H1 (cell line): ENCODE measurements around the gene TRPV6. TPM values are rescaled to one million over a fixed set of nuclear protein-coding genes. Genes with fewer than 3 reads are reported as not detected.

ENCODE experiments used
- CTCF ChIA-PET: fragments of 300-600 bp; sonication (Branson Sonifier 250); formaldehyde crosslinking; loops from one replicate; lab custom pipeline; 2021; ENCODE audit not compliant: partially characterized antibody; lab: Charles Lee
- POLR2A ChIA-PET: fragments of 300-600 bp; sonication (Branson Sonifier 250); formaldehyde crosslinking; loops from one replicate; lab custom pipeline; 2021; ENCODE audit warnings: inconsistent platforms; ENCODE audit not compliant: partially characterized antibody; lab: Charles Lee
- DNase-seq, 2 experiments: peaks; one replicate each; pipeline versions ENCODE4 v3.0.0 to v3.0.0-alpha.2; 2010 to 2022; ENCODE audit warnings: low spot score in 2 of 2, low read depth in 1 of 2, mixed read lengths in 1 of 2
- FAIRE-seq: peaks from 2 replicates; lab custom pipeline; 2011; peaks lifted over from hg19 to GRCh38; lab: Jason Lieb, UNC
- H2AFZ ChIP-seq: 2 replicates; pipeline ENCODE4 v1.8.1; 2012; ENCODE audit warnings: low read length, inconsistent platforms
- H2AK5ac ChIP-seq: 2 replicates; pipeline ENCODE4 v1.6.1; 2013; ENCODE audit warnings: low read depth, low read length
- H2BK120ac ChIP-seq: replicated peaks from 2 replicates; pipeline ENCODE3; 2013; ENCODE audit warnings: low read depth, low read length, inconsistent platforms
- H2BK12ac ChIP-seq: 2 replicates; pipeline ENCODE4 v1.6.1; 2013; ENCODE audit warnings: low read depth, low read length
- H2BK15ac ChIP-seq: 2 replicates; pipeline ENCODE4 v1.6.1; 2013; ENCODE audit warnings: low read length
- H2BK20ac ChIP-seq: 2 replicates; pipeline ENCODE4 v1.6.1; 2013; ENCODE audit warnings: low read length
- H2BK5ac ChIP-seq: 2 replicates; pipeline ENCODE4 v1.6.1; 2013; ENCODE audit warnings: low read depth, low read length
- H3K14ac ChIP-seq: 2 replicates; pipeline ENCODE4 v1.6.1; 2013; ENCODE audit warnings: inconsistent platforms; ENCODE audit not compliant: insufficient read length
- H3K18ac ChIP-seq: 2 replicates; pipeline ENCODE4 v1.6.1; 2013; ENCODE audit warnings: low read length; ENCODE audit errors: extremely low read depth
- H3K23ac ChIP-seq: 2 replicates; pipeline ENCODE4 v1.6.1; 2013; ENCODE audit warnings: inconsistent platforms; ENCODE audit not compliant: insufficient read length
- H3K23me2 ChIP-seq: 2 replicates; pipeline ENCODE4 v1.6.1; 2013; ENCODE audit warnings: low read depth, low read length
- H3K27ac ChIP-seq: 2 replicates; pipeline ENCODE4 v1.6.1; 2011; ENCODE audit warnings: low read depth, low read length, inconsistent platforms
- H3K27me3 ChIP-seq, 4 experiments: replicated peaks in 1 of 4; 1 replicate in 1 of 4; 2 replicates in 3 of 4; pipeline versions ENCODE4 v1.6.1 to v1.8.1; 2011 to 2013; ENCODE audit warnings: low read length in 3 of 4, mild to moderate bottlenecking in 3 of 4, inconsistent platforms in 2 of 4, mixed read lengths in 2 of 4, moderate library complexity in 1 of 4; ENCODE audit not compliant: control insufficient read depth in 3 of 4, insufficient read depth in 3 of 4; ENCODE audit errors: extremely low read depth in 1 of 4
- H3K36me3 ChIP-seq, 4 experiments: 2 replicates each; pipeline versions ENCODE4 v1.6.1 to v1.8.1; 2011 to 2013; ENCODE audit warnings: mild to moderate bottlenecking in 4 of 4, low read length in 3 of 4, moderate library complexity in 2 of 4, control low read depth in 1 of 4, inconsistent platforms in 1 of 4; ENCODE audit not compliant: insufficient read depth in 4 of 4, control insufficient read depth in 2 of 4
- H3K4ac ChIP-seq: replicated peaks from 2 replicates; pipeline ENCODE3; 2013; ENCODE audit warnings: low read length, low read depth, mixed read lengths, inconsistent platforms; ENCODE audit not compliant: insufficient read length
- H3K4me1 ChIP-seq, 4 experiments: replicated peaks in 1 of 4; 1 replicate in 1 of 4; 2 replicates in 3 of 4; pipeline versions ENCODE4 v1.6.1 to v1.8.1; 2011 to 2013; ENCODE audit warnings: low read length in 3 of 4, inconsistent platforms in 2 of 4, mixed read lengths in 1 of 4; ENCODE audit not compliant: insufficient read depth in 4 of 4, control insufficient read depth in 3 of 4
- H3K4me2 ChIP-seq, 2 experiments: 2 replicates each; pipeline versions ENCODE4 v1.6.1 to v1.8.1; 2011 to 2013; ENCODE audit warnings: low read depth in 2 of 2, low read length in 2 of 2, control low read depth in 1 of 2, inconsistent platforms in 1 of 2, mild to moderate bottlenecking in 1 of 2; ENCODE audit not compliant: insufficient read depth in 1 of 2
- H3K4me3 ChIP-seq, 4 experiments: fragments of 200-600, 300-600 bp in 1 of 4; sonication (generic), shearing (Covaris generic), sonication (Bioruptor Twin) in 1 of 4; 2 replicates each; pipeline versions ENCODE4 v1.5.1 to v1.8.1; 2011 to 2016; ENCODE audit warnings: low read length in 4 of 4, low read depth in 3 of 4, control low read depth in 2 of 4, inconsistent platforms in 2 of 4, mild to moderate bottlenecking in 2 of 4, mixed read lengths in 1 of 4, moderate library complexity in 1 of 4; ENCODE audit not compliant: insufficient read depth in 2 of 4; ENCODE audit errors: extremely low read depth in 1 of 4
- H3K56ac ChIP-seq: replicated peaks from 2 replicates; pipeline ENCODE3; 2013; ENCODE audit warnings: low read depth, mild to moderate bottlenecking, mixed read lengths, low read length, inconsistent platforms; ENCODE audit not compliant: insufficient read length
- H3K79me1 ChIP-seq: 2 replicates; pipeline ENCODE4 v1.6.1; 2013; ENCODE audit warnings: low read depth, low read length, control low read depth
- H3K79me2 ChIP-seq, 2 experiments: 2 replicates each; pipeline versions ENCODE4 v1.6.1 to v1.8.1; 2012 to 2013; ENCODE audit warnings: low read length in 2 of 2, mild to moderate bottlenecking in 2 of 2, inconsistent platforms in 1 of 2; ENCODE audit not compliant: insufficient read depth in 2 of 2, control insufficient read depth in 1 of 2
- H3K9ac ChIP-seq, 4 experiments: replicated peaks in 1 of 4; 1 replicate in 1 of 4; 2 replicates in 3 of 4; pipeline versions ENCODE4 v1.6.1 to v1.8.1; 2011 to 2013; ENCODE audit warnings: low read depth in 3 of 4, low read length in 3 of 4, control low read depth in 2 of 4, mild to moderate bottlenecking in 2 of 4, moderate library complexity in 2 of 4, inconsistent platforms in 1 of 4; ENCODE audit errors: extremely low read depth in 1 of 4
- H3K9me3 ChIP-seq, 2 experiments: 2 replicates each; pipeline versions ENCODE4 v1.6.1 to v1.8.1; 2012 to 2013; ENCODE audit warnings: mild to moderate bottlenecking in 2 of 2, moderate library complexity in 2 of 2, control low read depth in 1 of 2, inconsistent platforms in 1 of 2, low read depth in 1 of 2, low read length in 1 of 2, mixed read lengths in 1 of 2; ENCODE audit not compliant: insufficient read depth in 2 of 2
- H4K20me1 ChIP-seq, 2 experiments: replicated peaks in 1 of 2; 2 replicates each; pipeline versions ENCODE3 to v1.8.1; 2011 to 2013; ENCODE audit warnings: inconsistent platforms in 2 of 2, low read length in 2 of 2, mild to moderate bottlenecking in 1 of 2; ENCODE audit not compliant: insufficient read depth in 2 of 2, control insufficient read depth in 1 of 2
- H4K5ac ChIP-seq: 2 replicates; pipeline ENCODE4 v1.6.1; 2013; ENCODE audit warnings: low read length, low read depth, mixed read lengths, inconsistent platforms; ENCODE audit not compliant: insufficient read length
- H4K8ac ChIP-seq: 2 replicates; pipeline ENCODE4 v1.8.0; 2013; ENCODE audit warnings: mild to moderate bottlenecking, moderate library complexity, low read length, inconsistent platforms; ENCODE audit not compliant: insufficient read depth; ENCODE audit errors: extremely low read depth
- H4K91ac ChIP-seq: replicated peaks from 2 replicates; pipeline ENCODE3; 2013; ENCODE audit warnings: low read length, mixed read lengths, inconsistent platforms; ENCODE audit not compliant: insufficient read length
- ATF2 ChIP-seq: IDR thresholded peaks from 2 replicates; pipeline ENCODE4 v1.6.1; 2012; ENCODE audit warnings: low read length, inconsistent platforms
- CEBPB ChIP-seq: IDR thresholded peaks from 2 replicates; pipeline ENCODE4 v1.6.1; 2012; ENCODE audit warnings: low read depth, low read length
- CHD2 ChIP-seq: IDR thresholded peaks from 2 replicates; pipeline ENCODE4 v1.6.1; 2012; ENCODE audit warnings: low read length, improper control_type of control experiment
- GTF2F1 ChIP-seq: IDR thresholded peaks from 2 replicates; pipeline ENCODE4 v1.6.1; 2012; ENCODE audit warnings: low read depth, low read length, improper control_type of control experiment, borderline replicate concordance
- NRF1 ChIP-seq: IDR thresholded peaks from 2 replicates; pipeline ENCODE4 v1.6.1; 2011; ENCODE audit warnings: mild to moderate bottlenecking, low read depth, low read length, improper control_type of control experiment
- RNF2 ChIP-seq: fragments of 200-900, 300-1000 bp; sonication (generic); IDR thresholded peaks from 2 replicates; pipeline ENCODE4 v1.7.1; 2016; ENCODE audit warnings: borderline replicate concordance, low read depth, mild to moderate bottlenecking, antibody characterized with exemption, low read length; ENCODE audit not compliant: poor library complexity, severe bottlenecking; ENCODE audit errors: missing control alignments
- RXRA ChIP-seq: IDR thresholded peaks from 2 replicates; pipeline ENCODE4 v1.6.1; 2011; ENCODE audit warnings: low read depth, mild to moderate bottlenecking, low read length, moderate library complexity; ENCODE audit not compliant: insufficient read depth
- SAP30 ChIP-seq: fragments of 300-600 bp; sonication (generic); IDR thresholded peaks from 2 replicates; pipeline ENCODE4 v1.7.1; 2012; ENCODE audit warnings: low read length, moderate library complexity, mild to moderate bottlenecking, inconsistent platforms; ENCODE audit not compliant: insufficient read depth, insufficient replicate concordance
- USF2 ChIP-seq: IDR thresholded peaks from 2 replicates; pipeline ENCODE4 v1.6.1; 2011; ENCODE audit warnings: low read length, improper control_type of control experiment
- WGBS, 2 experiments: shearing (Covaris generic) in 1 of 2; methylation state at CpG; one replicate each; pipeline versions ENCODE4 v1.1.6 to v1.1.7; 2013 to 2015; ENCODE audit warnings: low lambda C conversion rate in 2 of 2, mixed read lengths in 2 of 2, inconsistent platforms in 1 of 2, low coverage in 1 of 2, missing lambda C conversion rate in 1 of 2; ENCODE audit not compliant: insufficient replicate concordance in 2 of 2, insufficient coverage in 1 of 2, insufficient read length in 1 of 2; ENCODE audit errors: extremely low coverage in 1 of 2, missing lambda C conversion rate in 1 of 2; 5-methylcytosine and 5-hydroxymethylcytosine counted together
- polyA plus RNA-seq, 7 experiments: library from polyadenylated mRNA; depleted of rRNA in 3 of 7; stranded (reverse) in 5 of 7; unstranded in 2 of 7; fragments of >200 nt in 5 of 7; fragments of 200-250 nt in 2 of 7; gene quantifications; 1 replicate in 5 of 7; 2 replicates in 1 of 7; 4 replicates in 1 of 7; pipeline versions ENCODE4 v1.2.1 to v1.2.3, GENCODE V29; 2011 to 2013; ENCODE audit warnings: missing spikeins in 2 of 7, mixed read lengths in 2 of 7
- total RNA-seq: library from RNA; stranded (reverse); fragmentation: NEBNext Ultra II Directional; extraction: Animal tissue kit (Norgen Biotek cat#: 25700); gene quantifications from 2 replicates; pipeline ENCODE4 v1.2.1, GENCODE V29; 2021

TRPV6 gene
- total and polyA plus RNA-seq, 2 of the 8 experiments (the other 6 are each of a cell fraction or from before 2014, with no cell fraction given): 0.52 to 1.1 TPM

GRCh38 chr7:142874837-142875236 is 10.7 kb downstream of the TRPV6 start:
- no peak for DNase-seq
- H2BK15ac ChIP-seq: no peak overlapping the region
- H3K79me1 ChIP-seq: no peaks in the 10 kb centered on the region
- no peak overlapping the region for H4K5ac ChIP-seq
- H2BK20ac ChIP-seq: no peak overlapping the region
- H3K23me2 ChIP-seq: no peaks in the 10 kb centered on the region
- no peak overlapping the region for H2AK5ac ChIP-seq
- H3K4ac ChIP-seq: no peak overlapping the region
- H2BK12ac ChIP-seq: no peak overlapping the region
- H3K4me3 ChIP-seq: no peak overlapping the region
- H3K23ac ChIP-seq: no peak overlapping the region
- no peak overlapping the region for H3K4me2 ChIP-seq
- H2BK120ac ChIP-seq: no peak overlapping the region
- no peak overlapping the region for H3K9ac ChIP-seq
- no peak overlapping the region for H4K91ac ChIP-seq
- no peaks in the 10 kb centered on the region for H3K79me2 ChIP-seq
- no peak for FAIRE-seq
- no peak overlapping the region for H3K56ac ChIP-seq
- H3K4me1 ChIP-seq: no peaks in the 10 kb centered on the region; a peak in 1 of 7 replicates
- H3K14ac ChIP-seq: no peak overlapping the region
- H2BK5ac ChIP-seq: no peak overlapping the region
- no peaks in the 10 kb centered on the region for H4K20me1 ChIP-seq
- WGBS, 2 experiments: 90% methylated on average over 5 of the region's 6 CpGs; no CpG with 5 or more reads in 1 of the 2 experiments
- no peak overlapping the region for H4K8ac ChIP-seq
- H3K18ac ChIP-seq: no peak overlapping the region
- peaks cover 0 to 2% (median 0%) of the 10 kb centered on the region in 4 experiments; a peak in 1 of 7 replicates for H3K27me3 ChIP-seq
- ChIA-PET POLR2A (no interaction called here), CTCF (interaction anchor here (0.5 to 13.9 kb wide), 9 partner anchors 13 to 443 kb away, joined by 3 to 332 read pairs (median 18); partner anchors contain the start of gene EPHB6)
- no peaks in the 10 kb centered on the region for H3K9me3 ChIP-seq
- no peak overlapping the region for H2AFZ ChIP-seq
- H3K36me3 ChIP-seq: no peaks in the 10 kb centered on the region
- H3K27ac ChIP-seq: no peak overlapping the region
- TF ChIP-seq CEBPB: no peak
- no peak for TF ChIP-seq RNF2
- no peak for TF ChIP-seq USF2
- no peak for TF ChIP-seq NRF1
- no peak for TF ChIP-seq CHD2
- TF ChIP-seq SAP30: no peak
- TF ChIP-seq GTF2F1: no peak
- no peak for TF ChIP-seq ATF2
- TF ChIP-seq RXRA: no peak
